Inflammatory macrophage treated with lipopolysaccharide for 1 hour (primary cell): ENCODE data around the gene ETV2.
"Not testable (repeated sequence)": the region's sequence is repeated elsewhere in the genome, so short reads cannot be mapped to it uniquely, and the experiment has no call there.

Experiments used
- DNase-seq, 2 donors: peaks; one replicate each; pipeline ENCODE4 v3.0.0-alpha.2; 2020 to 2022

Gene ETV2

DNA sequence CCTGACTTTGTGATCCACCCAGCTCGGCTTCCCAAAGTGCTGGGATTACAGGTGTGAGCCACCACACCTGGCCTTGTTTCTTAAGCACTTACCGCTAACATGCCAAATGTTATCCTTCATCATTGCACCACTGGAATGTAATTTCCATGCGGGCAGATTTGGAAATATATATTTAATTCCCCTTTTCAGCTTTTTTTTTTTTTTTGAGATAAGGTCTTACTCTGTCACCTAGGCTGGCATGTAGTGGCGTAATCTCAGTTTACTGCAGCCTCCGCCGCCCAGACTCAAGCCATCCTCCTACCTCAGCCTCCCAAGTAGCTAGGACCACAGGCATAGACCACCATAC is 20.4 kb downstream of the ETV2 start:
- DNase-seq, result no peak

DNA sequence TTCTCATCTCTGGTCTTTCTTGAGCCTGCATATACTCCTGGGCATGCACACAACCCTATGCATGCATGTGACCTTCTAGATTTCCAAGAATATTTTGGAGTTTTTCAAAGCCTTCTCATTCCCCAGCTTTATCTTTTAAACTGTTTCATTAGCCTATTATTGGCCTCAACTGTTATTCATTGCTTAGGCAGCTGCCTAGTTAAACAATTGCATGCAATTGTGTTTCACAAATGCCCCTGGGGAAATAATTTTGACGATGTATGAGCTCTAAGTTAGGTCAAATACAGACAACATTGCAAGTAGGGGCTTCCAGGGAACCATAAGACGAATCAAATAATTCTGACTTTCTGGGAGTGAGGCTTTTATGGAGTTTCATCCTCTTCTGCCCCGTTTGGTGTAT is 22.4 kb downstream of the ETV2 start:
- DNase-seq, result no peak

DNA sequence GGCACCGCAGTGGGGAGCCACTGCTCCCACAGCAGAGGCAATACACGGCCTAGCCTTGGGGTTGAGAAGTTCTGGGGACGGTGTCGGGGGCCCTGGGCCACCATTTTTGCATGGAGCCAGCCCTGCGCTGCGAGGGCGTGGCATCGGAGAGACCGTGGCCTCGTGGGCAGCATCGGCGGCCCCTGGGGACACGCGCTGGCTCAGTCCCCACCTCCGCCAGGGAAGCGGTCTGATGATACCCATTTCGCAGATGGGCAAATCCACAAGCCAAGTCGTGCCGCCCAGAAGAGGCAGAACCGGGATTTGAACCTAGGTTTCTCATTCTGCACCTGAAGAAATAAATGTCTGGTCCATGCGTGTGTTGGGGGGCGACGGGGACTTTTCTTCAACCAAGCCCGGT is 23.6 kb downstream of the ETV2 start:
- no peak for DNase-seq

DNA sequence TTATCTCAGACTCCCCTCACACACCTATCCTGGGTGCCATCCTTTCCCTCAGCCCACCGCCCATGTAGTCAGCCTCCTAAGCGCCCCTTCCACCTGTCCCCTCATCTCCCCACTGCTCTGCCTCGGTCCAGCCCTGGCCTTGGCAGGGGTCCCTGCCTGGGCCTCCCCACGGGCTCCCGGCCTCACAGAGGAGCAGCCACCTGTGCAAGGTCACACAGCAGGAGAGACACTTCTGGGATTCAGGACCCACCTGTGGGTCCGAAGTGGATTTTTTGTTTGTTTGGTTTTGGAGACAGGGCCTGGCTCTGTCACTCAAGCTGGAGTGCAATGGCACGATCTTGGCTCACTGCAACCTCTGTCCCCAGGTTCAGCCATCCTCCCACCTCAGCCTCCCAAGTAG is 24.1 kb downstream of the ETV2 start:
- no peak for DNase-seq

DNA sequence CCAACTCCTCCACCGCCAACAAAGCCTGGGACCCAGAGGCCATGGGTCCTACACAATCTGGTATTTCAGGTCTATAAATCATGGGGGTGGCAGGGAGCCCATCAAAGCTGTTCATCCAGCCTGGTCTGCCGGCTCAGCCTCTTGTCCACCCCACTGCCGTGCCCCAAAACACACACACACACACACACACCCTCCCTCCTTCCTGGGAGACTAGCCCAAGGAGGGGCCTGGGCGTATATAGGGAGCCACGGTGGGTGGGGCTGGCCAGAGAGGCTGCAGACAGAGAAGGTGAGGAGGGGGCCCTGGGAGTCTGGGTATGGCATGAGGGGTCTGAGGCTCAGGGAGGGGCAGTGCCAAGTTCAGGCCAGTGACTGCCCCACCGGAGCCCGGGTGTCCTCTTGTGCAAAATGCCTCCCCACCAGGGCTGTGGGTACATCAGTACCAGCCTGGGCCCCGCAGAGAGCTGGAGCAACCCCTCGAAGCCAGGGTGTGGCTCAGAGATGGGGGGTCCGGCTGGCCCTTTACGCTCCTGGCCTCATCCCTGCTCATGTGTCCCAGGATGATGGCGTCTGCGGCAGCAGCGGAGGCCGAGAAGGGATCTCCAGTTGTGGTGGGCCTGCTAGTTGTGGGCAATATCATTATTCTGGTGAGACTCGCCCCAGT is 24.8 kb downstream of the ETV2 start, which contains the start of gene UPK1A:
Gene UPK1A (plus strand): TSS at position 267 of the 663 bp plus-strand sequence. CDS start 296 bp downstream, at position 563.
- DNase-seq, result no peak

DNA sequence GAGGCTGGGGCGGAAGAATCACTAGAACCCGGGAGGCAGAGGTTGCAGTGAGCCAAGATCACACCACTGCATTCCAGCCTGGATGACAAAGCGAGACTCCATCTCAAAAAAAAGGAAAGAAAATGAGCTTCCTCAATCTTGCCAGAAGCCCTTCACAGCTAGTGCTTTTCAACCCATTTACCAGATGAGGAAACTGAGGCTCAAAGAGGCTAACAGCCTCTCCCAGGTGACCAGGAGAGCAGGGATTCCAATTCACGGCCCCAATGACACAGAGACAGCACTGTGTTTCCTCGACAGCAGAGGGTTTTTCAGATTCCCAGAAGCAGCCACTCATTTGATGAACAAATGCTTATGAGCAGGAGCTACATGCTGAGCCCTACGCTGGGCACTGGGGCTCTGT is 28.0 kb downstream of the ETV2 start:
- DNase-seq, result no peak

DNA sequence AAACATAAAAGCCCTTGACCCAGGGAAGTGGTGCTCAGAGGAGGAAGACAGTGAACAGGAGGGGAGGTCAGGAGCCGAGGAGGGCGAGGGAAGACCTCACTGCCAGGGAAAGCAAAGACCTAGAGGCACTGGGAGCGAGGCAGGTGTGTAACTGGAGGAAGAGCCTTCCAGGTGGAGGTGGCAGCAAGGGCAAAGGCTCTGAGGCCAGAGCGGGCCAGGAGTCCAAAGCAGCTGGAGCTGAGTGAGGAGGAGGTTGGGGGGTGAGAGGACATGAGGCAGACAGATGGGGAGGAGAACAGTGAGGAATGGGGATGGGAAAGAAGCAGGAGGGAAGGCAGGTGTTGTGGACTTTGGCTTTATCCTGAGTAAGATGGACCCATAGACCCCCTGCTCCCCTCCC is 28.4 kb downstream of the ETV2 start:
- no peak for DNase-seq

DNA sequence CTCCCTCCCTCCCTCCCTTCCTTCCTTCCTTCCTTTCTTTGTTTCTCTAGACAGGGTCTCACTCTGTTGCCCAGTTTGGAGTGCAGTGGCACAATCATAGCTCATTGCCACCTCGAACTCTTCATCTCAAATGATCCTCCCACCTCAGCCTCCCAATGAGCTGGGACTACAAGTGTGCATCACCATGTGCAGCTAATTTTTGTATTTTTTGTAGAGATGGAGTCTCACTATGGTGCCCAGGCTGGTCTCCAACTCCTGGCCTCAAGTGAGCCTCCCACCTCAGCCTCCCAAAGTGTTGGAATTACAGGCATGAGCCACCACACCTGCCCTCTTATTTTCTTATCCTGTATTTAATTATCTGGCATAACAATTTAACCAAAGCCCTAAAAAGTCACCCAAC is 29.1 kb downstream of the ETV2 start:
- no peak for DNase-seq

DNA sequence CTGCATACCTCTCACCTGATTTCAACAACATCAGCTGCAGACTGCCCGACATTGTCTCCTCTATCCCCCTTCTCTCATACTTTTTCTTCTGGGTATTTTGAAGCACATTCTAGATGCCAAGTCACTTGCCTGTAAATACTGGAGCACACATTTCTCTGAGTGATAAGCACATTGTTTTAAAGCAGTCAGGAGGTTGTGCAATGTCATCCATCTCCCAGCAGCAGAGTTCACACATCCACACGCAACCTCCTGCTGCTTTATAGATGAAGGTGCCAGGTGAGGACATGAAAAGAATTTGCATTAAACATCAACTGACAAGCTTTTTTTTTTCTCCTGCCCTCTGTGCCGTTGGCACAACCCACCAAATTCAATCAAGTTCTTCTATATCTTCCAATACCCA is 30.3 kb downstream of the ETV2 start:
- no peak for DNase-seq

DNA sequence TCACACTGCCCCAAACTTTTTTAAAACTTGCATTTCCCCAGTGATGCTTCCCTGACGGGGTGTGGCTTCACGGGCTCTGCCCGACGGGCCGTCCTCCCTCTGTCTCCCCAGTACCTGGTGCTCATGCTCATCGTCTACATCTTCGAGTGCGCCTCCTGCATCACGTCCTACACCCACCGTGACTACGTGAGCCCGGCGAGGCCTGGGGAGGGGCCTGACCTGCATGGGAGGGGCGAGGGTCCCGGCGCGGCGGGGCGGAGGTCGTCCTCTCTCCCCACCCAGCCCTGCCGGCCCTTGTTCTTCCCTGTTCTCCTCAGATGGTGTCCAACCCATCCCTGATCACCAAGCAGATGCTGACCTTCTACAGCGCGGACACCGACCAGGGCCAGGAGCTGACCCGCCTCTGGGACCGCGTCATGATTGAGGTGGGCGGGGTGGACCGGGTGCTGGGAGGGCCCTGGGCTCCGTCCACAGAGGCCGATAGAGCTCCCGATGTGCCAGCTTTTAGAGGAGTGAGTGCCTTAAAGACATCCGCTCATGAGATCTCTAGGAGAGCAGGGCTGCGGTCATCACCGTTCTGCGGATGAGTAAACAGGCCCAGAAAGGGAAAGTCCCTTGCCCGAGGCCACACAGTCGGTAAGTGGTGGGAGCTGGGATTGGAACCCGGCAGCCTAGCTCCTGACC is 31.7 kb downstream of the ETV2 start:
- DNase-seq, result peak; percentile 37 to 46

DNA sequence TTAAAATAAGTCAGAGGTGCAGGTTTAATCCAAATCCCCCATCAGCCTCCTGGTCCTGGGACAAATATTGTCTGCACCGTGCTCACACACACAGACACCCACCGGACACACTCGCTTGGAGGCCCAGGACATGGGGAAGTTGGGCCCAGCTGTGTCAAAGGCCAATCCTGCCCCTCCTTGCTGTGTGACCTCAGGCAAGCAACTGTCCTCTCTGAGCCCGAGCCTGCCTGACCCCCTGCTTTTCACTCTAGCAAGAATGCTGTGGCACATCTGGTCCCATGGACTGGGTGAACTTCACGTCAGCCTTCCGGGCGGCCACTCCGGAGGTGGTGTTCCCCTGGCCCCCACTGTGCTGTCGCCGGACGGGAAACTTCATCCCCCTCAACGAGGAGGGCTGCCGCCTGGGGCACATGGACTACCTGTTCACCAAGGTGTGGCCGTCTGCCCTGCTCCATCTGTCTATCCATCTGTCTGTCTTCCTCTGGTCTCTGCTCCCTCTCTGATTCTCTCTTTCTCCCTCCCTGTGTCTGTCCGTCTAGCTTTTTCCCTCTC is 34.1 kb downstream of the ETV2 start:
- no peak for DNase-seq

DNA sequence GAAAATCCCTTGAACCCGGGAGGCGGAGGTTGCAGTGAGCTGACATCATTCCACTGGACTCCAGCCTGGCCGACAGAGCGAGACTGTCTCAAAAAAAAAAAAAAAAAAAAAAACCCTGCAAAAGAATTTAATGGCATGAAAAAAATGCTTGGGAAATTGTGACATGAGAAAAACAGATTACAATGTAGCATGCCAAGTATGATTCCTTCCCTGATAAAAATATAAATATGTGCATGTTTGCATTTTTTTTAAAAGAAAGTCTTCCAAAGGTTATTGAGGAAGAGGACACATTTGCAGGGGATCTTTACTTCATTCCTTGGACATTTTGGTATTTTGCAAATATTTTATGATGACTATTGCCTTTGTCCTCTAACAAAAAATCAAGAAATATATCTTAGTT is 48.3 kb downstream of the ETV2 start:
- DNase-seq, result no peak

DNA sequence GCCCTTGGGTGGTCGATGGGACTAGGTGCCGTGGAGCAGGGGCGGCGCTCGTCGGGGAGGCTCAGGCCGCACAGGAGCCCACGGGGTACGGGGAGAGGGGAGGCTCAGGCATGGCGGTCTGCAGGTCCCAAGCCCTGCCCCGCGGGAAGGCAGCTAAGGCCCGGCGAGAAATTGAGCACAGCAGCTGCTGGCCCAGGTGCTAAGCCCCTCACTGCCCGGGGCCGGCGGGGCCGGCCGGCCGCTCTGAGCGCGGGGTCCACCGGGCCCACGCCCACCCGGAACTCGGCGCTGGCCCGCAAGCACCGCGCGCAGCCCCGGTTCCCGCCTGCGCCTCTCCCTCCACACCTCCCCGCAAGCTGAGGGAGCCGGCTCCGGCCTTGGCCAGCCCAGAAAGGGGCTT is 49.6 kb downstream of the ETV2 start:
- DNase-seq, result not testable (repeated sequence)

DNA sequence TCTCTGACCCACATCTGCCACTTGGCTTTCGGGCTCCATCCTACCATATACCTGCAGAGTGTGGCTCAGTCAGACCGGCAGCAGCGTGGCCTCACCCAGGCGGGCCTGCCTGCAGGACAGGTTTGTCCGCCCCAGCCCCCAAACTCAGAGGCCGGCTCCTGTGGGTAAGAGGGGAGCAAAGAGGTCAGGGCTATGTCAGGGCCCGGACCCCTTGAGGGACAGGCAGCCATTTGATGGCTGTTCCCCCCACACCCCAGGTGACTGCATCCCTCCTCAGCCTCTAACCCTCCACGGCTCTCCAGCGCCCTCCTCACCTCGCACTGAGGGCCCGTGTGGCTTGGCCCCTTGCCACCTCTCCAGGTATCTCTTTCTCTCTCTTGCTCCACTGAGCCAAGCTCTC is 50.5 kb downstream of the ETV2 start:
- DNase-seq, result no peak

DNA sequence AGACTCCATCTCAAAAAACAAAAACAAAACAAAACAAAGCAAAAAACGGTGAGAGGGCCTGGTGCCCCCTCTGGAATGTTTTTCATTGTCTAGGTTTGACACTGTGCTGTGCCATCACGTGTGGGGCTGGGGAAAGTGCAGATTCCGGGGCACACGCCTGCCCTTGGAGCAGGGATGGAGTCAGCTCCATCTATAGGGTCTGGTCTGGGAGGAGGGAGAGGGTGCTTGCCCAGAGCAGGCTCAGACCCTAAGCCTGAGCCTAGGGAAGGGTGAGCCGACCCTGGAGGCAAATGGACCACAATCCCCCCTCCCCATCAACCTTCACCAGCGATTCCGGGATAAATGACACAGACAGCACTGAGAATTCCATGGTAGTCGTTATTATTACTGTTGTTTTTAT is 51.9 kb downstream of the ETV2 start:
- no peak for DNase-seq

DNA sequence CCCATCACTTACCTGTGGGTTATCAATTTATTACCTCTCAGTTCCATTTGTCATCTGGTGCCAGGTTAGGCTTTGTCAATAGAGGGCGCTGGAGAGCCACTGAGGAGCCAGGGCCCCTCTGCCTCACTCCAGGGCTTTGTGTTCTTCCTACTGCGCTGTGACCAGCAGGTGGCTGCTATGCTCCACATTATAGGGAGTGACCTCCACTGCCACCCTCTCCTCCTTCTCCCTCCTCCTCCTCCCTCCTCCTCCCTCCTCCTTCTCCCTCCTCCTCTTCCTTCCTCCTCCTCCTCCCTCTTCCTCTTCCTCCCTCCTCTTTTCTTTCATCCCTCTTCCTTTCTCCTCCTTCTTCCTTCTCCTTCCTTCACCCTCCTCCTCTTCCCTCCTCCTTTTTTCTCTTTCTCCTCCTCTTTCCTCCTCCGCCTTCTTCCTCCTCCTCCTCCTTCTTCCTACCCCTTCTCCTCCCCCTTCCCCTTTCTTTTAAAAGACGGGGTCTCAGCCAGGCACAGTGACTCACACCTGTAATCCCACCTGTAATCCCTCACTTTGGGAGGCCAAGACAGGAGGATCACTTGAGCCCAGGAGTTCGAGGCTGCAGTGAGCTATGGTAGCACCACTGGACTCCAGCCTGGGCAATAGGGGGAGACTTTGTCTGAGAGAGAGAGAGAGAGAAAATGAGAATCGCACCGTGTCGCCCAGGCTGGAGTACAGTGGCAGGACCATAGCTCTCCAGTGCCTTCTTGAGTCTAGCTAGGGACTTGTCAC is 52.5 kb downstream of the ETV2 start:
- DNase-seq, result peak; percentile 79 to 94
